Activated CD4-positive, CD25-positive, alpha-beta regulatory T cell treated with anti-CD3 and anti-CD28 coated beads, Interleukin-2, amount 50 U/mL, for 24 hours (primary cell): ENCODE measurements around the gene RBM47.
A peak's percentile ranks its signal among the peaks of the same experiment; 100 is the strongest.
"Not testable (repeated sequence)": the region's sequence is repeated elsewhere in the genome, so short reads cannot be mapped to it uniquely, and the experiment has no call there.

ENCODE experiments used
- ATAC-seq, 2 donors: fragments of 150-1000 bp; cut with Tn5 transposase; one replicate each; pipeline ENCODE4 v1.10.0; 2021; ENCODE audit warnings: mild to moderate bottlenecking in 1 of 2, moderate library complexity in 1 of 2

RBM47 gene

GRCh38 chr4:40585201-40585799 lies 44.4 kb downstream of the RBM47 start:
- ATAC-seq = no peak

DNA sequence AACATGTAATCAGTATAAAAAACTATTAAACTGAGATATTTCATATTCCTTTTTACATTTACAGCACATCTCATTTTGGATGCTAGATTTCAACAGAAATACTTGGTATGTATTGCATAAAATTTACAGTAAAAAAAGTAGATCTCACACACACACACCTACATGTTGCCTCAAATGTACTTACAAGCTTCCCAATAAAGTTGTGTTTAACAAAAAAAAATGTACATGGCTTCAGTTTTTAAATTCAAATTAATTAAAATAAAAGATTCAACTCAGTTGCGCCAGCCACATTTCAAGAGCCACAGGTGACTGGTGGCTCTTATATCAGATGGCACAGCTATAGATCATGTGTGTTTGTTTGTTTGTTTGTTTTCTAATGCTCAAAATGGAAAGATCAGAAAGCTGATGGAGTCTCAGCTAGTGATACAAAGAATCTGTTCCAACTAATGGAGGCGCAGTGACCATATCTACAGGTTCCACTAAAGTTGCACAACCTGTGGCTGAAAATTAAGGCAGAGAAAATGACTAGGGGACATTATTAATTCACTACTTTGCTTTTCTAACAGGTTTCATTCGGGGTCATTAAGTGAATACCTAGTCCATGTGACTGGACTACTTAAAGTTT lies 45.0 kb downstream of the RBM47 start:
- no peak for ATAC-seq

- ATAC-seq = no peak
These were observed 45.7 kb downstream of the RBM47 start for GRCh38 chr4:40583850-40584439.

- no peak for ATAC-seq
These were observed 47.3 kb downstream of the RBM47 start for GRCh38 chr4:40582413-40582812.

DNA sequence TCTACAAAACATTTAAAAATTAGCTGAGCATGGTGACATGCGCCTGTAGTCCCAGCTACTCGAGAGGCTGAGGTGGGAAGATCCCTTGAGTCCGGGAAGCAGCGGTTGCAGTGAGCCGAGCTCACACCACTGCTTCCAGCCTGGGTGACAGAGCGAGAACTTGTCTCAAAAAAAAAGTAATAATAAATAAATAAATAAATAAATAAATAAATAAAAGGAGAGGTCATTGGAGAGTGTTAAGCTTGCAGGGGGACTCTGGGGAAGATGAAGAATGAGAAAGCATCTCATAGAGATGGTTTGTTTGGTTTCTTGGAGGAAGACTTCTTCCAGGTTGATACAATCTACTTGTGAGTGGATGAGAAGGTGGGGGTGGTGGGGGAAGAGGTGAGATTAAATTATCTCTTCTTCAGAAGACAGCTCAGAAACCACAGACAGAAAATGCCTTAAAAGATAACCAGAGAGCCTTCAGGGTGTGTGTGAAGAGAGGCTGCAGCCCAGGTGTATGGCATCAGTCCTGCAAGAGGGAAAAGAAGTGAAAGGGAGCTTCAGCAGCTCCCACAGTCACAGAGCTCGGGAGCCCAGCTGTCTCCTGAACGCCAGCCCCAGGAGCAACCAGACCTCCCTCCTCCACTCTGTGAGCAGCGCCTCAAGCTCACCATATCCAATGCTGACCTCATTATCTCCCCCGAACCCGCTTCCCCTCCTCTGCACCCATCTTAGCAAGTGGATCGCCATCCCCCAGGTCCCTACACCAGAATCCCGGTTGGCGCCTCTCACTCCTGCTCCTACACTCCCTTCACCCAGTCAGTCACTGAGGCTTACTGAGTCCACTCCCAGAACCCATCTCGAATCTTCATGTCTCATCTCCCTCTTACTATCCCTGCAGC lies 48.2 kb downstream of the RBM47 start:
- ATAC-seq = no peak

- no peak for ATAC-seq
These were observed 49.7 kb downstream of the RBM47 start for GRCh38 chr4:40579983-40580382.

GRCh38 chr4:40577588-40578253 lies 51.9 kb downstream of the RBM47 start:
- ATAC-seq = no peak

- peak; percentile 35 to 64 for ATAC-seq
These were observed 52.8 kb downstream of the RBM47 start for GRCh38 chr4:40576651-40577480.

- no peak for ATAC-seq
These were observed 53.8 kb downstream of the RBM47 start for GRCh38 chr4:40575846-40576245.

DNA sequence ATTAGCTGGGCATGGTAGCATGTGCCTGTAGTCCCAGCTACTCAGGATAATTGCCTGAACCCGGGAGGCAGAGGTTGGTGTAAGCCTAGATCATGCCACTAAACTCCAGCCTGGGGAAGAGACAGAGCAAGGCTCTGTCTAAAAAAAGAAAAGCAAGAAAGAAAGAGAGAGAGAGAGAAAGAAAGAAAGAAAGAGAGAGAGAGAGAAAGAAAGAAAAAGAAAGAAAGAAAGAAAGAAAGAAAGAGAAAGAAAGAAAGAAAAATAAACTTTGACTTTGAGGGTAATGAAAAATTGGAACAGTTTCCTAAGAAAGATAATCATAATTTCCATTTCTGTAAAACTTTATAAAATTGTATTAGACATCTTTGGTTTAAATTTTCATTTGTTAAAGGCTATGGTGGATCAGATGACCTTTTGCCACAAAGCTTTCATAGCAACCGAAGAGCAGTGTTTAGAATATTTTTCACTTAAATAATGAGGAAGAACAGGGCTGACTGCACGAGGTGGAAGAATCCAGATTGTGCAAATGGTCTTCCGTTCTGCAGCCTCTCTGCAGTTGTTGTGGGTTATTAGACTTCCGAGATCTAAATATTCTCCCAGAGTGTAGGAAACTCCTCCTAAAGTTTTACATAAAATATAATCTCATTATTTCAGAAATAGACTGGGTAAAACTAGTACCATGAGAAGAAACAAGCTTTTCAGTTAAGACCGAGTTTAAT lies 55.9 kb downstream of the RBM47 start:
- ATAC-seq = no peak

DNA sequence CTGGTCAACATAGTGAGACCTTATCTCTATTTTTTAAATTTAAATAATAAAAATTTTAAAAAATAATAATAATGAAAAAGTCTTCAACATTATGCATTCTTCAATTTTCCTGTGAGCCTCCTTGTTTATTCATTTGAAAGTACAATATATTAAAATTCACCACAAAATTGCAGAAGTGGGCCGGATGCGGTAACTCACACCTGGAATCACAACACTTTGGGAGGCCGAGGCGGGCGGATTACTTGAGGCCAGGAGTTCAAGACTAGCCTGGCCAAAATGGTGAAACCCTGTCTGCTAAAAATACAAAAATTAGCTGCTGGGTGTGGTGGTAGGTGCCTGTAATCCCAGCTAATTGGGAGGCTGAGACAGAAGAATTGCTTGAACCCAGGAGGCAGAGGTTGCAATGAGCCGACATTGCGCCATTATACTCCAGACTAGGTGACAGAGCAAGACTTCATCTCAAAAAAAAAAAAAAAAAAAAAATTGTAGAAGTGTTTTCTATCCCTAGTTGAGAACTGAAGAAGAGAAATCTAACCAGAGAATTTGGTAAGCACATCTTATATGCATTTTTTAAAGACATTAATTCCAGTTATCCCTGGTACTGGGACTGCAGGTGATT lies 56.9 kb downstream of the RBM47 start:
- no peak for ATAC-seq

GRCh38 chr4:40571208-40571607 lies 58.5 kb downstream of the RBM47 start:
- no peak for ATAC-seq

DNA sequence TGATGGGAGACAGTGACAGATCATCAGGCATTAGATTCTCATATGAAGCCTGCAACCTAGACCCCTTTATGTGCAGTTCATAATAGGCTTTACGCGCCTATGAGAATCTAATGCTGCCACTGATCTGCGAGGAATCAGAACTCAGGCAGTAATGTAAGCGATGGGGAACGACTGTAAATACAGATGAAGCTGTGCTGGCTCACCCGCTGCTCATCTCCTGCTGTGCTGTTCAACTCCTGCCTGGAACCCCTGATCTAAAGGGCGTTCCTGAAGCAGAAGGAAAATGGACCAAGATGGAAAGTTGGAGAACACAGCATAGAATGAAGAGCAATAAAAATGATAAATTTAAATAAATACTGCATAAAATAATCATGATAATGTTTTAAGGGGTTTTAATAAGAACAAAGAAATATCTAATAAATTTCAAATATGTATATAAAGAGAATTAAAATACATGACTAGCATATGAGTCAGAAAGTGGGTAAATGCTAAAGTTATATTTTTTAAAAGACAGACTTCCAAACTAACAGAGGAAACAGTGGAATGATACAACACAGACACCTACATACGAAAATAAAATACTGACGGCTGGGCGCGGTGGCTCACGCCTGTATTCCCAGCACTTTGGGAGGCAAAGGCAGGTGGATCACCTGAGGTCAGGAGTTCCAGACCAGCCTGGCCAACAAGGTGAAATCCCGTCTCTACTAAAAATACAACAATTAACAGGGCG lies 59.2 kb downstream of the RBM47 start:
- ATAC-seq = no peak

- no peak for ATAC-seq
These were observed 64.7 kb downstream of the RBM47 start for GRCh38 chr4:40564815-40565483.

DNA sequence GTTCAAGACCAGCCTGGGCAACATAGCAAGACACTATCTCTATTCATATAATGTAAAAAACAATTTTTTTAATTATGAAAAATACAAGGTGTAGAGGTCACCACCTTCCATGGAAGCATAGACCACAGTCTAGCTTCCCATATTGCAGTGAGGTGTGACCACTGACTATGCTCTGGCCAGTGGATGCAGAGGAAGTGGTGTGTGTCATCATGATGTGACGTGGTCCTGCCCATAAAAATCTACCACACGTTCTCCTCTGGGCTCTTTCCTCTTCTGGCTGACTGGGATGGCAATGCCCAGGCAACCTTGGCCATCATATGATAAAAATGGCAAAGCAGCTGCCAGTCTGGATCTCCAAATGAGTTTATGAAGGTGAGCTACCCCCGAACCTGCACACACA lies 65.7 kb downstream of the RBM47 start:
- no peak for ATAC-seq

GRCh38 chr4:40563401-40563800 lies 66.3 kb downstream of the RBM47 start:
- no peak for ATAC-seq

DNA sequence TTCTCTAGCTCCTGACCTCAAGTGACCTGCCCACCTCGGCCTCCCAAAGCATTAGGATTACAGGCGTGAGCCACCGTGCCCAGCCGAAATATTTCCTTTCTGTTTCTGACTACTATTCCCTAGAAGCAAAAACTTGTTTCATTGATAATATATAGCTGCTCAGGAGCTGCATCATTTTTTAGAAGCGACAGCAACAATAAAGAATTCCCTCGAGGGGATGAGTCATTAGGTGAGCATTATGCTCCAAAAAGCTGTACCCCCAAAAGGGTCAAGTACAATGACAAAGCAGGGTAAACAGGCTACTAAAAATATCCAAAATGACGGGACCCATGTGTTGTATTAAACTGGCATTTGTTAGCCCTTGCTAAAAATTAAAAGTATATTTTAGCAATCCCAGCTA lies 67.0 kb downstream of the RBM47 start:
- ATAC-seq = no peak

DNA sequence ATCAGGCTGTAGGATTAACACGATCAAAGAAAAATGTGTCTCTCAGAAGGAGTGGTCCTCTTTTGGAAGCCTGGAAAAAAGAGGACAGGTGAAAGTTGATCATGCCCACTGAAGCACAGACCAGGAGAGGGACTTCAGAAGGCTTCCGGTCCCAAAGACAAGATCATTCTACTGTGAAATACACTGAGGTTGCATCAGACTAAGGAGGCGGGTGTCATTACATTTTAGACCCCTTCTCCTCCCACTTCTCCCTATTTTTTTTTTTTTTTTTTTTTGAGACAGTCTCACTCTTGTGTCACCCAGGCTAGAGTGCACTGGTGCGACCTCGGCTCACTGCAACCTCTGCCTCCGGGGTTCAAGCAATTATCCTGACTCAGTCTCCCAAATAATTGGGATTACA lies 67.5 kb downstream of the RBM47 start:
- ATAC-seq = no peak

DNA sequence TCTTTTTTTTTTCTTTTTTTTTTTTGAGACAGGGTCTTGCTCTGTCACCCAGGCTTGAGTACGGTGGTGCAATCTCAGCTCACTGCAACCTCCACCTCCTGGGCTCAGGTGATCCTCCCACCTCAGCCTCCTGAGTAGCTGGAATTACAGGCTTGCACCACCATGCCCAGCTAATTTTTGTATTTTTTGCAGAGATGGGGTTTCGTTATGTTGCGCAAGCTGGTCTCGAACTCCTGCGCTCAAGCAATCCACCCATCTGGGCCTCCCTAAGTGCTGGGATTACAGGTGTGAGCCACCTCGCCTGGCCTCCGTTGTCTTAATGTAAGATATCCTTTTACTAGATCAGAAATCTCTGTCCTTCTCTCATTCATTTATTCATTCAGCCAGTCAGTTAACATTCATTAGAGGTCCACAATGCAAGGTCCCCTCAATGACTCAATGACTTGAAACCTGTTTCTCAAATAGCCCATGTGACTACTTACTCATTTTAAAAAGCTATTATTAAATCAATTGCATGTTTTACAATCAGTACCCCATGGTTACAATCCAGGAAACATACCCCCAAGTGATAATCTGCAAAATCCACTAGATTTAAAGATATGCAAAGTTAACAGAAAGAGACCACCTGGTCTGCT lies 68.0 kb downstream of the RBM47 start:
- ATAC-seq = not testable (repeated sequence)
